ENCODE results near the gene FIBCD1. TPM values are rescaled to one million over a fixed set of nuclear protein-coding genes. Genes with fewer than 3 reads are reported as not detected.

The FIBCD1 gene
- total RNA-seq, 1 experiment from 2014 or later, result 6.6 TPM

DNA sequence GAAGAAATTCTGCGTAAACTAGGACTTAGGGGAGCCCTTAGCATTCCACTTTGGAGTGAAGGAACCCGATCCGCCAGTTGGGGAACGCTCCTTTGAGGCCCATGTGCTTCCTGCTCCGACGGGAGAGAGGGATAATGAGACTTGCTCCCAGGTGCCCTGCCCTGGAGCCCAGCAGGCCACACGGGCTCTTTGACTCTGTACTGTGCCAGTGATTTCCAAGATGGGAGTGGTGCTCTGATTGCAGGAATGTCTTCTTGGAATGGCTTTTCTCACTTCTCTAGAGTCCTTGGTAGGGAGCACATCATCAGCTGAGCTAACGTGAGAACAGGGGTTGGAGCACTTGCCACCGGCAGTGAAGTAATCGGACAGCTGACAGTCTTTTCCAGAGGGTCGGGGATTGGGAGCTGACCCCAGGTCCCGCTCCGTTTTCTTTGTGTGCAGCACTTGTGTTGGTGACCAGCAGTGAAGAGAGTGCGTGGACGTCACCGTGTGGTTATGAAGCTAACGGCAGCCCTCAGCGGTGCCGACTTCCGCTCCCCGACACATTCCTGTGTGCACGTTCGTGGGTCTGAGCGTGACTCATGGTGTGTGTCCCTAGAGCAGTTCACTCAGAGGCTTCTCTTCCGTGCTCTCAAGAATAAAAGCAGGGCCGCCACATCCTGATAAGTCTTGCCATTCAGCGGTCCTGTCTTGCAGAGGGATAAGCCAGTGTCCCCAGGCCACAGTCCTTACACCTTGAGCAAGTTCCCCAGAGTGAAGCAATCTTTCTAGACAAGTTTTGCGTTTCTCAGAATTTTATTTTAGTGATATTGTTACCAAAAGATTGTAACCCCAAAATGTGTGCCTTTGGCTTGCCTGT lies 78.4 kb downstream of the FIBCD1 start (continued):
- TF ChIP-seq, protein P1, sequence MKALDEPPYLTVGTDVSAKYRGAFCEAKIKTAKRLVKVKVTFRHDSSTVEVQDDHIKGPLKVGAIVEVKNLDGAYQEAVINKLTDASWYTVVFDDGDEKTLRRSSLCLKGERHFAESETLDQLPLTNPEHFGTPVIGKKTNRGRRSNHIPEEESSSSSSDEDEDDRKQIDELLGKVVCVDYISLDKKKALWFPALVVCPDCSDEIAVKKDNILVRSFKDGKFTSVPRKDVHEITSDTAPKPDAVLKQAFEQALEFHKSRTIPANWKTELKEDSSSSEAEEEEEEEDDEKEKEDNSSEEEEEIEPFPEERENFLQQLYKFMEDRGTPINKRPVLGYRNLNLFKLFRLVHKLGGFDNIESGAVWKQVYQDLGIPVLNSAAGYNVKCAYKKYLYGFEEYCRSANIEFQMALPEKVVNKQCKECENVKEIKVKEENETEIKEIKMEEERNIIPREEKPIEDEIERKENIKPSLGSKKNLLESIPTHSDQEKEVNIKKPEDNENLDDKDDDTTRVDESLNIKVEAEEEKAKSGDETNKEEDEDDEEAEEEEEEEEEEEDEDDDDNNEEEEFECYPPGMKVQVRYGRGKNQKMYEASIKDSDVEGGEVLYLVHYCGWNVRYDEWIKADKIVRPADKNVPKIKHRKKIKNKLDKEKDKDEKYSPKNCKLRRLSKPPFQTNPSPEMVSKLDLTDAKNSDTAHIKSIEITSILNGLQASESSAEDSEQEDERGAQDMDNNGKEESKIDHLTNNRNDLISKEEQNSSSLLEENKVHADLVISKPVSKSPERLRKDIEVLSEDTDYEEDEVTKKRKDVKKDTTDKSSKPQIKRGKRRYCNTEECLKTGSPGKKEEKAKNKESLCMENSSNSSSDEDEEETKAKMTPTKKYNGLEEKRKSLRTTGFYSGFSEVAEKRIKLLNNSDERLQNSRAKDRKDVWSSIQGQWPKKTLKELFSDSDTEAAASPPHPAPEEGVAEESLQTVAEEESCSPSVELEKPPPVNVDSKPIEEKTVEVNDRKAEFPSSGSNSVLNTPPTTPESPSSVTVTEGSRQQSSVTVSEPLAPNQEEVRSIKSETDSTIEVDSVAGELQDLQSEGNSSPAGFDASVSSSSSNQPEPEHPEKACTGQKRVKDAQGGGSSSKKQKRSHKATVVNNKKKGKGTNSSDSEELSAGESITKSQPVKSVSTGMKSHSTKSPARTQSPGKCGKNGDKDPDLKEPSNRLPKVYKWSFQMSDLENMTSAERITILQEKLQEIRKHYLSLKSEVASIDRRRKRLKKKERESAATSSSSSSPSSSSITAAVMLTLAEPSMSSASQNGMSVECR (CRISPR knock-in tag; IDR thresholded peaks at IDR 0.05; ENCODE audit: borderline replicate concordance), result no peak
- TF ChIP-seq, protein P2, sequence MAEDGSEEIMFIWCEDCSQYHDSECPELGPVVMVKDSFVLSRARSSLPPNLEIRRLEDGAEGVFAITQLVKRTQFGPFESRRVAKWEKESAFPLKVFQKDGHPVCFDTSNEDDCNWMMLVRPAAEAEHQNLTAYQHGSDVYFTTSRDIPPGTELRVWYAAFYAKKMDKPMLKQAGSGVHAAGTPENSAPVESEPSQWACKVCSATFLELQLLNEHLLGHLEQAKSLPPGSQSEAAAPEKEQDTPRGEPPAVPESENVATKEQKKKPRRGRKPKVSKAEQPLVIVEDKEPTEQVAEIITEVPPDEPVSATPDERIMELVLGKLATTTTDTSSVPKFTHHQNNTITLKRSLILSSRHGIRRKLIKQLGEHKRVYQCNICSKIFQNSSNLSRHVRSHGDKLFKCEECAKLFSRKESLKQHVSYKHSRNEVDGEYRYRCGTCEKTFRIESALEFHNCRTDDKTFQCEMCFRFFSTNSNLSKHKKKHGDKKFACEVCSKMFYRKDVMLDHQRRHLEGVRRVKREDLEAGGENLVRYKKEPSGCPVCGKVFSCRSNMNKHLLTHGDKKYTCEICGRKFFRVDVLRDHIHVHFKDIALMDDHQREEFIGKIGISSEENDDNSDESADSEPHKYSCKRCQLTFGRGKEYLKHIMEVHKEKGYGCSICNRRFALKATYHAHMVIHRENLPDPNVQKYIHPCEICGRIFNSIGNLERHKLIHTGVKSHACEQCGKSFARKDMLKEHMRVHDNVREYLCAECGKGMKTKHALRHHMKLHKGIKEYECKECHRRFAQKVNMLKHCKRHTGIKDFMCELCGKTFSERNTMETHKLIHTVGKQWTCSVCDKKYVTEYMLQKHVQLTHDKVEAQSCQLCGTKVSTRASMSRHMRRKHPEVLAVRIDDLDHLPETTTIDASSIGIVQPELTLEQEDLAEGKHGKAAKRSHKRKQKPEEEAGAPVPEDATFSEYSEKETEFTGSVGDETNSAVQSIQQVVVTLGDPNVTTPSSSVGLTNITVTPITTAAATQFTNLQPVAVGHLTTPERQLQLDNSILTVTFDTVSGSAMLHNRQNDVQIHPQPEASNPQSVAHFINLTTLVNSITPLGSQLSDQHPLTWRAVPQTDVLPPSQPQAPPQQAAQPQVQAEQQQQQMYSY (CRISPR knock-in tag; IDR thresholded peaks at IDR 0.05), result no peak
- TF ChIP-seq, protein P3, sequence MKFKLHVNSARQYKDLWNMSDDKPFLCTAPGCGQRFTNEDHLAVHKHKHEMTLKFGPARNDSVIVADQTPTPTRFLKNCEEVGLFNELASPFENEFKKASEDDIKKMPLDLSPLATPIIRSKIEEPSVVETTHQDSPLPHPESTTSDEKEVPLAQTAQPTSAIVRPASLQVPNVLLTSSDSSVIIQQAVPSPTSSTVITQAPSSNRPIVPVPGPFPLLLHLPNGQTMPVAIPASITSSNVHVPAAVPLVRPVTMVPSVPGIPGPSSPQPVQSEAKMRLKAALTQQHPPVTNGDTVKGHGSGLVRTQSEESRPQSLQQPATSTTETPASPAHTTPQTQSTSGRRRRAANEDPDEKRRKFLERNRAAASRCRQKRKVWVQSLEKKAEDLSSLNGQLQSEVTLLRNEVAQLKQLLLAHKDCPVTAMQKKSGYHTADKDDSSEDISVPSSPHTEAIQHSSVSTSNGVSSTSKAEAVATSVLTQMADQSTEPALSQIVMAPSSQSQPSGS (CRISPR knock-in tag; IDR thresholded peaks at IDR 0.05; ENCODE audit: borderline replicate concordance, low read depth), result no peak
- TF ChIP-seq, protein P4, sequence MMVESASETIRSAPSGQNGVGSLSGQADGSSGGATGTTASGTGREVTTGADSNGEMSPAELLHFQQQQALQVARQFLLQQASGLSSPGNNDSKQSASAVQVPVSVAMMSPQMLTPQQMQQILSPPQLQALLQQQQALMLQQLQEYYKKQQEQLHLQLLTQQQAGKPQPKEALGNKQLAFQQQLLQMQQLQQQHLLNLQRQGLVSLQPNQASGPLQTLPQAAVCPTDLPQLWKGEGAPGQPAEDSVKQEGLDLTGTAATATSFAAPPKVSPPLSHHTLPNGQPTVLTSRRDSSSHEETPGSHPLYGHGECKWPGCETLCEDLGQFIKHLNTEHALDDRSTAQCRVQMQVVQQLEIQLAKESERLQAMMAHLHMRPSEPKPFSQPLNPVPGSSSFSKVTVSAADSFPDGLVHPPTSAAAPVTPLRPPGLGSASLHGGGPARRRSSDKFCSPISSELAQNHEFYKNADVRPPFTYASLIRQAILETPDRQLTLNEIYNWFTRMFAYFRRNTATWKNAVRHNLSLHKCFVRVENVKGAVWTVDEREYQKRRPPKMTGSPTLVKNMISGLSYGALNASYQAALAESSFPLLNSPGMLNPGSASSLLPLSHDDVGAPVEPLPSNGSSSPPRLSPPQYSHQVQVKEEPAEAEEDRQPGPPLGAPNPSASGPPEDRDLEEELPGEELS (CRISPR knock-in tag; IDR thresholded peaks at IDR 0.05), result no peak
- TF ChIP-seq GABPB1 (CRISPR knock-in tag; IDR thresholded peaks at IDR 0.05) (no peak), FOXJ3 (CRISPR knock-in tag; IDR thresholded peaks at IDR 0.05; ENCODE audit: borderline replicate concordance) (no peak), EMX1 (CRISPR knock-in tag; IDR thresholded peaks at IDR 0.05) (no peak)

DNA sequence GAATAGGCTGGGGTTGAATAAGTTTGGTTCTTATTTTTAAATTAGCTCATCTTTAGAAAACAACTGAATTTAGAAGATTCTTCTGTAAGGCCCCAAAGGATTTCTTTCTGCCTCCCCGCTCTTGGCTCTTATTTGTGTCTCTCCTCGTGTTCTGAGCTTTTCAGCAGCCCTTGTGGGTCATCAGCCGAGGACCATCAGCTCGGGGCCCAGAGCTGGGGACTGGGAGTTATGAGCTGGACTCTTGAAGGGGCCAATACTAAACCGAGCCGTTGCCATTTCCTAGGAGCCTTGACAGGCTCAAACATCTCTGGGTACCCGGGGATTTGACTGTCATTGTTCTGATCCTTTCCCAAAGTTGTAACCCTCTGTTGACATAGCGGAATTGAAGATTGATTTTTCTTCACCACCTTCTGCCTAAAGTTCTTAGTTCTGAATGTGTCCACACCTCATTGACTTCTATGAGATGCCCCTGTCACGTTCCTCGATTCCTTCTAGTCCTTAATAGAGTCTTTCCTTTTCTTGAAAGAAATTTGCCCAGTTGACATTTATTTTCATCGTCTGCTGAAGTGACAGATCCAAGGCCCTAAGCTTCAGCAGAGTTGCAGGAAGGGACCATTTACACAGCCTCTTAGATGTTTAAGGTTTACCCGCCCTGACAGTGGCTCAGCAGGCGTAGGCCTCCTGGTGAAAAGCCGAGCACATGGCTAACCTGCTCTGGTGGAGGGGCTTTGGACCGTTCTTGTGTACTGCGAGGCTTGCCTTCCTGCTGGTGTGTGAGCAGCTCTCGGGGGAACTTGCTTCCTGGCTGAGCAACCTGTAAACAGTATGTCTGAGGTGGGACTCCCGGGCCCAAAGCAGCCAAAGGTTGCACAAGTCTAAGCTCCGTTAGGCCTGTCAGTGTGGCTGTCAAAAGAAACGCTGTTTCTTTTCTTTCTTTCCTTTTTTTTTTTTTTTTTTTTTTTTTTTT lies 80.0 kb downstream of the FIBCD1 start:
- ChIA-PET POLR2A (interaction anchor here (0.6 to 0.7 kb wide), 3 partner anchors 150 to 514 kb away, joined by 3 to 15 read pairs (median 6); no protein-coding TSS in a partner anchor), CTCF (interaction anchor here (0.6 to 2.6 kb wide), 9 partner anchors 8 to 158 kb away, joined by 3 to 10 read pairs (median 4); no protein-coding TSS in a partner anchor)
- H3K36me3 Mint-ChIP-seq, result peaks cover 41% of the 10 kb centered on the region
- H3K4me3 Mint-ChIP-seq, result no peak overlapping the region
- H3K27me3 Mint-ChIP-seq (ENCODE audit: low read depth), result no peaks in the 10 kb centered on the region
- H3K9me3 Mint-ChIP-seq, result no peaks in the 10 kb centered on the region
- H3K27ac Mint-ChIP-seq, result peak overlapping the region; percentile 10
- no peak for ATAC-seq
- peaks cover 25% of the 10 kb centered on the region for H3K4me1 Mint-ChIP-seq
- DNase-seq (ENCODE audit: low spot score), result no peak
- TF ChIP-seq, protein P1 (CRISPR knock-in tag; IDR thresholded peaks at IDR 0.05; ENCODE audit: borderline replicate concordance), result no peak
- TF ChIP-seq GRHL2 (CRISPR knock-in tag; IDR thresholded peaks at IDR 0.05; ENCODE audit: insufficient replicate concordance, severe bottlenecking), result no peak
- TF ChIP-seq, protein P3 (CRISPR knock-in tag; IDR thresholded peaks at IDR 0.05; ENCODE audit: borderline replicate concordance, low read depth), result no peak
- TF ChIP-seq ZNF416 (CRISPR knock-in tag; IDR thresholded peaks at IDR 0.05), result no peak
- TF ChIP-seq, protein P5, sequence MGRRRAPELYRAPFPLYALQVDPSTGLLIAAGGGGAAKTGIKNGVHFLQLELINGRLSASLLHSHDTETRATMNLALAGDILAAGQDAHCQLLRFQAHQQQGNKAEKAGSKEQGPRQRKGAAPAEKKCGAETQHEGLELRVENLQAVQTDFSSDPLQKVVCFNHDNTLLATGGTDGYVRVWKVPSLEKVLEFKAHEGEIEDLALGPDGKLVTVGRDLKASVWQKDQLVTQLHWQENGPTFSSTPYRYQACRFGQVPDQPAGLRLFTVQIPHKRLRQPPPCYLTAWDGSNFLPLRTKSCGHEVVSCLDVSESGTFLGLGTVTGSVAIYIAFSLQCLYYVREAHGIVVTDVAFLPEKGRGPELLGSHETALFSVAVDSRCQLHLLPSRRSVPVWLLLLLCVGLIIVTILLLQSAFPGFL (CRISPR knock-in tag; IDR thresholded peaks at IDR 0.05; ENCODE audit: borderline replicate concordance), result no peak
